NT2/D1 (cell line): ENCODE data around the gene TGFBR3.

ENCODE experiments used
- DNase-seq: peaks from one replicate; pipeline ENCODE4 v3.0.0-alpha.2; 2011; ENCODE audit warnings: low read depth, low spot score
- H3K27me3 ChIP-seq: 2 replicates; pipeline ENCODE4 v1.6.0; 2011; ENCODE audit warnings: mild to moderate bottlenecking; ENCODE audit not compliant: insufficient read length, insufficient read depth
- H3K36me3 ChIP-seq: 2 replicates; pipeline ENCODE4 v1.6.1; 2011; ENCODE audit warnings: mild to moderate bottlenecking, low read length, mixed read lengths; ENCODE audit not compliant: insufficient read depth, insufficient read length
- H3K4me1 ChIP-seq: 2 replicates; pipeline ENCODE4 v1.5.1; 2011; ENCODE audit not compliant: insufficient read depth, insufficient read length
- H3K4me3 ChIP-seq: 2 replicates; pipeline ENCODE4 v1.5.1; 2011; ENCODE audit warnings: low read depth; ENCODE audit not compliant: insufficient read length
- H3K9ac ChIP-seq: 2 replicates; pipeline ENCODE4 v1.6.0; 2011; ENCODE audit warnings: low read depth; ENCODE audit not compliant: insufficient read length
- H3K9me3 ChIP-seq: 2 replicates; pipeline ENCODE4 v1.5.1; 2011; ENCODE audit warnings: mild to moderate bottlenecking, low read length; ENCODE audit not compliant: insufficient read depth
- SUZ12 ChIP-seq: IDR thresholded peaks from 2 replicates; pipeline ENCODE4 v1.6.1; 2011; ENCODE audit not compliant: insufficient read length, insufficient read depth; ENCODE audit errors: extremely low read depth
- YY1 ChIP-seq: IDR thresholded peaks from 2 replicates; pipeline ENCODE4 v1.6.1; 2011; ENCODE audit not compliant: insufficient read length, insufficient read depth
- ZNF274 ChIP-seq: IDR thresholded peaks from 2 replicates; pipeline ENCODE4 v1.6.1; 2011; ENCODE audit warnings: mild to moderate bottlenecking, low read depth, low read length

The TGFBR3 gene

GRCh38 chr1:91751275-91751674 is 134.7 kb downstream of the TGFBR3 start:
- Histone ChIP-seq H3K27me3 (no peaks in the 10 kb centered on the region), H3K9me3 (peaks cover 19% of the 10 kb centered on the region), H3K9ac (no peak overlapping the region), H3K4me1 (no peaks in the 10 kb centered on the region), H3K36me3 (no peaks in the 10 kb centered on the region), H3K4me3 (no peak overlapping the region)
- DNase-seq: no peak
- no peak for TF ChIP-seq SUZ12
- no peak for TF ChIP-seq ZNF274
- no peak for TF ChIP-seq YY1

DNA sequence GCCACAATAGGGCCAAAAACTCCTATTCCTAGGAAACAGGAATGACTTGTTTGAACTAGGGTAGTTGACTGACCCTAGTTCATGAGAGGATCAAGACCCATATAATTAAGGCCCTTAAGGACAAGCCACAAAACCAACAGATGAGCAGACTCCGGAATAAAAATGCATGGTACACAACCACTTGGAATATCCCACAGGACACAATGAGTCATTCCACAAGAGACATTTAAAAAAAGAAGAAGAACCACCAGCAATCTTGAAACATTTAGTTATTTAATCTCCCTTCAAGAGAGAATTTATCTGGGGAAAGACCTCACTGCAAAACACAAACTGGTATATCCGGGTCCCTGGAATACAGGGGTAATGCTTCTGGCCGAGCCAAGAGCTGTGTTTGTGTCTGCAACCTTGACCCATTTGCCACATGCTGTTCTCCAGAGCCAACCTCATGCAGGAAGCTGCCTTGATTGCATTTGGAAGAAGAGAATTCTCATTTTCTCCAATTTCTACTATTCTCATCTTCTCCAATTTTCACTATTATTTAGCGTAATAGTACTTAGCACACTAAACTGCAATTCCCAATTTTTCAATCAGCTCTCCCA is 135.5 kb downstream of the TGFBR3 start:
- TF ChIP-seq YY1 (no peak), SUZ12 (no peak), ZNF274 (no peak)
- no peaks in the 10 kb centered on the region for H3K36me3 ChIP-seq

GRCh38 chr1:91749788-91750231 is 136.1 kb downstream of the TGFBR3 start:
- Histone ChIP-seq H3K4me3 (no peak overlapping the region), H3K4me1 (no peaks in the 10 kb centered on the region), H3K9me3 (peaks cover 24% of the 10 kb centered on the region), H3K27me3 (no peaks in the 10 kb centered on the region), H3K36me3 (no peaks in the 10 kb centered on the region), H3K9ac (no peak overlapping the region)
- no peak for DNase-seq
- TF ChIP-seq YY1: no peak
- no peak for TF ChIP-seq ZNF274
- no peak for TF ChIP-seq SUZ12

More for the DNA sequence above, 135.5 kb downstream of the TGFBR3 start:
- Histone ChIP-seq H3K9me3 (peaks cover 24% of the 10 kb centered on the region), H3K4me3 (no peak overlapping the region), H3K4me1 (no peaks in the 10 kb centered on the region), H3K27me3 (no peaks in the 10 kb centered on the region), H3K9ac (no peak overlapping the region)
- no peak for DNase-seq

- DNase-seq: no peak
- Histone ChIP-seq H3K9me3 (peaks cover 24% of the 10 kb centered on the region), H3K4me3 (no peak overlapping the region), H3K27me3 (no peaks in the 10 kb centered on the region), H3K9ac (no peak overlapping the region), H3K36me3 (no peaks in the 10 kb centered on the region), H3K4me1 (no peaks in the 10 kb centered on the region)
- TF ChIP-seq ZNF274 (no peak), SUZ12 (no peak), YY1 (no peak)
Measured at GRCh38 chr1:91747666-91748065, 138.3 kb downstream of the TGFBR3 start.

GRCh38 chr1:91746728-91747338 is 139.1 kb downstream of the TGFBR3 start:
- Histone ChIP-seq H3K27me3 (no peaks in the 10 kb centered on the region), H3K4me3 (no peak overlapping the region), H3K36me3 (no peaks in the 10 kb centered on the region), H3K4me1 (no peaks in the 10 kb centered on the region), H3K9me3 (peaks cover 24% of the 10 kb centered on the region), H3K9ac (no peak overlapping the region)
- no peak for DNase-seq
- TF ChIP-seq SUZ12 (no peak), ZNF274 (no peak), YY1 (no peak)

DNA sequence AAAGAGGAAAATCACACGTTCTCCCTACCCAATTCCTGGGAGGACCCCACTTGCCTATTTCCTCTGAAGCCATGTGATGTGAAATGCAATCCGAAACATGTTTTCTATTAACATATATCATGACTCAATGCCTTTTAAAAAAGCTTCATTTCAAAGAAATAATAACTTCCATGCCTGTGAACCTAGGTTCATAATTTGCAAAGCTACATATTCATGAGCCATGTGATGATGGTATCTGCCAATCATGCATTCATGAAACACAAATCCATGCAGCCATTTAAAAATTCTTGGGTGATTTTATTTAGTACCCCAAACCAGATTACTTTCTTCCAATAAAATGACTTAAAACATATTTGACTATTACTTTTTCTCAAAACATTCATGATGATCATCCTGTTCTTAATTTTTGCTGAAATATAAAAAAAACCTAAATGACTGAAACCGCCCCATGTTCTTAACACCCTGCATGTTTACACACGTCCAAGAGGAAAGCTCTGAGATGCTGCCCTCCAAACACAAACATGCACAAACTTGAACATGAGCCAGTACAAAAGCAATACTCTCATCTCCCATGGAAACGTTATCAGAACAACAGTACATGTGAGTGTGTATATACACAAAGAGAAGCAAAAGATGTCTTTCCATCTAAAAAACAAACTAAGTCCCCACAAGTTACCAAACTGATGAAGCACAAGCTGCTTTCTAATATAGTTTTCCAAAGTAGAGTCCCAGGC is 140.1 kb downstream of the TGFBR3 start:
- H3K9ac ChIP-seq: no peak overlapping the region
- DNase-seq: no peak
- H3K4me1 ChIP-seq: no peaks in the 10 kb centered on the region
- no peak overlapping the region for H3K4me3 ChIP-seq
- H3K9me3 ChIP-seq: peaks cover 24% of the 10 kb centered on the region
- H3K27me3 ChIP-seq: no peaks in the 10 kb centered on the region
- TF ChIP-seq SUZ12 (no peak), ZNF274 (no peak), YY1 (no peak)
- H3K36me3 ChIP-seq: no peaks in the 10 kb centered on the region
